Mononuclear cell (primary cell): ENCODE data around the gene MYO5A. TPM values are rescaled to one million over a fixed set of nuclear protein-coding genes. Genes with fewer than 3 reads are reported as not detected.
"Not testable (repeated sequence)": the region's sequence is repeated elsewhere in the genome, so short reads cannot be mapped to it uniquely, and the experiment has no call there.

ENCODE experiments used
- H3K27me3 ChIP-seq: 2 replicates; pipeline ENCODE4 v1.6.0; 2011; ENCODE audit warnings: low read length, control low read depth; ENCODE audit not compliant: insufficient read depth
- H3K4me1 ChIP-seq: 2 replicates; pipeline ENCODE4 v1.5.1; 2011; ENCODE audit warnings: mild to moderate bottlenecking, low read length, control low read depth; ENCODE audit not compliant: insufficient read depth
- H3K4me3 ChIP-seq: 2 replicates; pipeline ENCODE4 v1.5.1; 2011; ENCODE audit warnings: mild to moderate bottlenecking, low read length, moderate library complexity
- H3K9me3 ChIP-seq: 2 replicates; pipeline ENCODE4 v1.5.1; 2011; ENCODE audit warnings: low read depth, mild to moderate bottlenecking, control low read depth, low read length
- total RNA-seq: library from RNA; depleted of rRNA; stranded (reverse); fragments of >200 nt; gene quantifications from one replicate; pipeline ENCODE4 v1.2.3, GENCODE V29; 2012

The MYO5A gene
- total RNA-seq, 1 donor = 69.7 TPM

- Histone ChIP-seq H3K4me1 (peaks cover 54% of the 10 kb centered on the region), H3K4me3 (no peak overlapping the region), H3K9me3 (no peaks in the 10 kb centered on the region), H3K27me3 (no peaks in the 10 kb centered on the region)
These were observed 89.2 kb downstream of the MYO5A start for GRCh38 chr15:52439470-52439869.

GRCh38 chr15:52439042-52439441 is 89.6 kb downstream of the MYO5A start:
- not testable (repeated sequence) for H3K27me3 ChIP-seq, H3K4me3 ChIP-seq, H3K9me3 ChIP-seq
- H3K4me1 ChIP-seq = peaks cover 54% of the 10 kb centered on the region

- peaks cover 52% of the 10 kb centered on the region for H3K4me1 ChIP-seq
- H3K4me3 ChIP-seq = no peak overlapping the region
These were observed 90.6 kb downstream of the MYO5A start for GRCh38 chr15:52438047-52438446.

GRCh38 chr15:52437646-52438045 is 91.0 kb downstream of the MYO5A start:
- Histone ChIP-seq H3K9me3 (no peaks in the 10 kb centered on the region), H3K27me3 (no peaks in the 10 kb centered on the region), H3K4me3 (no peak overlapping the region), H3K4me1 (peaks cover 48% of the 10 kb centered on the region)

More at GRCh38 chr15:52438047-52438446, 90.6 kb downstream of the MYO5A start:
- Histone ChIP-seq H3K9me3 (no peaks in the 10 kb centered on the region), H3K27me3 (no peaks in the 10 kb centered on the region)

- Histone ChIP-seq H3K4me3 (no peak overlapping the region), H3K27me3 (no peaks in the 10 kb centered on the region)
These were observed 91.7 kb downstream of the MYO5A start for GRCh38 chr15:52436981-52437380.

GRCh38 chr15:52434885-52435284 is 93.8 kb downstream of the MYO5A start:
- no peaks in the 10 kb centered on the region for H3K9me3 ChIP-seq
- no peaks in the 10 kb centered on the region for H3K27me3 ChIP-seq
- H3K4me3 ChIP-seq = no peak overlapping the region
- H3K4me1 ChIP-seq = peaks cover 22% of the 10 kb centered on the region

More at GRCh38 chr15:52436981-52437380, 91.7 kb downstream of the MYO5A start:
- no peaks in the 10 kb centered on the region for H3K9me3 ChIP-seq
- peaks cover 42% of the 10 kb centered on the region for H3K4me1 ChIP-seq

GRCh38 chr15:52428297-52428696 is 100.4 kb downstream of the MYO5A start:
- Histone ChIP-seq H3K27me3 (no peaks in the 10 kb centered on the region), H3K9me3 (no peaks in the 10 kb centered on the region), H3K4me3 (no peak overlapping the region), H3K4me1 (no peaks in the 10 kb centered on the region)

- no peaks in the 10 kb centered on the region for H3K4me1 ChIP-seq
- no peaks in the 10 kb centered on the region for H3K27me3 ChIP-seq
- H3K4me3 ChIP-seq = no peak overlapping the region
- no peaks in the 10 kb centered on the region for H3K9me3 ChIP-seq
These were observed 100.9 kb downstream of the MYO5A start for GRCh38 chr15:52427804-52428203.

- no peaks in the 10 kb centered on the region for H3K27me3 ChIP-seq
These were observed 103.7 kb downstream of the MYO5A start for GRCh38 chr15:52424856-52425431.

GRCh38 chr15:52423852-52424251 is 104.8 kb downstream of the MYO5A start:
- no peaks in the 10 kb centered on the region for H3K27me3 ChIP-seq
- H3K9me3 ChIP-seq = no peaks in the 10 kb centered on the region
- no peak overlapping the region for H3K4me3 ChIP-seq
- H3K4me1 ChIP-seq = no peaks in the 10 kb centered on the region

More at GRCh38 chr15:52424856-52425431, 103.7 kb downstream of the MYO5A start:
- no peak overlapping the region for H3K4me3 ChIP-seq
- no peaks in the 10 kb centered on the region for H3K4me1 ChIP-seq
- no peaks in the 10 kb centered on the region for H3K9me3 ChIP-seq

- no peaks in the 10 kb centered on the region for H3K9me3 ChIP-seq
- H3K4me1 ChIP-seq = no peaks in the 10 kb centered on the region
- no peaks in the 10 kb centered on the region for H3K27me3 ChIP-seq
- H3K4me3 ChIP-seq = no peak overlapping the region
These were observed 106.7 kb downstream of the MYO5A start for GRCh38 chr15:52422001-52422400.

GRCh38 chr15:52421029-52421428 is 107.7 kb downstream of the MYO5A start:
- no peaks in the 10 kb centered on the region for H3K9me3 ChIP-seq
- H3K4me1 ChIP-seq = no peaks in the 10 kb centered on the region
- H3K27me3 ChIP-seq = no peaks in the 10 kb centered on the region
- no peak overlapping the region for H3K4me3 ChIP-seq

GRCh38 chr15:52419494-52419893 is 109.2 kb downstream of the MYO5A start:
- Histone ChIP-seq H3K27me3 (no peaks in the 10 kb centered on the region), H3K9me3 (no peaks in the 10 kb centered on the region), H3K4me3 (no peak overlapping the region), H3K4me1 (no peaks in the 10 kb centered on the region)

GRCh38 chr15:52417957-52418356 is 110.7 kb downstream of the MYO5A start:
- no peaks in the 10 kb centered on the region for H3K27me3 ChIP-seq
- no peaks in the 10 kb centered on the region for H3K4me1 ChIP-seq
- no peaks in the 10 kb centered on the region for H3K9me3 ChIP-seq
- no peak overlapping the region for H3K4me3 ChIP-seq

GRCh38 chr15:52417521-52417920 is 111.2 kb downstream of the MYO5A start:
- Histone ChIP-seq H3K27me3 (no peaks in the 10 kb centered on the region), H3K9me3 (no peaks in the 10 kb centered on the region), H3K4me1 (no peaks in the 10 kb centered on the region), H3K4me3 (no peak overlapping the region)

- not testable (repeated sequence) for H3K4me1 ChIP-seq, H3K9me3 ChIP-seq, H3K27me3 ChIP-seq, H3K4me3 ChIP-seq
These were observed 112.1 kb downstream of the MYO5A start for GRCh38 chr15:52416566-52416965.
